GM12891 (cell line): Measurements from ENCODE around the gene SEC14L3.

Experiments used
- PAX5 ChIP-seq: IDR thresholded peaks from 2 replicates; pipeline ENCODE4 v1.6.1; 2011; ENCODE audit warnings: low read length, moderate library complexity, mild to moderate bottlenecking; ENCODE audit not compliant: insufficient read depth, severe bottlenecking
- POLR2A ChIP-seq: IDR thresholded peaks from 2 replicates; pipeline ENCODE4 v1.6.1; 2011; ENCODE audit warnings: low read depth, low read length, control low read depth
- POLR2AphosphoS5 ChIP-seq: IDR thresholded peaks from 2 replicates; pipeline ENCODE4 v1.6.1; 2011; ENCODE audit warnings: low read depth, low read length, control low read depth
- POU2F2 ChIP-seq: IDR thresholded peaks from 2 replicates; pipeline ENCODE4 v1.6.1; 2011; ENCODE audit warnings: low read depth, mild to moderate bottlenecking, control low read depth, low read length, moderate library complexity
- SPI1 ChIP-seq: IDR thresholded peaks from 2 replicates; pipeline ENCODE4 v1.6.1; 2011; ENCODE audit warnings: low read depth, low read length, control low read depth
- TAF1 ChIP-seq: IDR thresholded peaks from 2 replicates; pipeline ENCODE4 v1.6.1; 2011; ENCODE audit warnings: low read depth, low read length, control low read depth

DNA sequence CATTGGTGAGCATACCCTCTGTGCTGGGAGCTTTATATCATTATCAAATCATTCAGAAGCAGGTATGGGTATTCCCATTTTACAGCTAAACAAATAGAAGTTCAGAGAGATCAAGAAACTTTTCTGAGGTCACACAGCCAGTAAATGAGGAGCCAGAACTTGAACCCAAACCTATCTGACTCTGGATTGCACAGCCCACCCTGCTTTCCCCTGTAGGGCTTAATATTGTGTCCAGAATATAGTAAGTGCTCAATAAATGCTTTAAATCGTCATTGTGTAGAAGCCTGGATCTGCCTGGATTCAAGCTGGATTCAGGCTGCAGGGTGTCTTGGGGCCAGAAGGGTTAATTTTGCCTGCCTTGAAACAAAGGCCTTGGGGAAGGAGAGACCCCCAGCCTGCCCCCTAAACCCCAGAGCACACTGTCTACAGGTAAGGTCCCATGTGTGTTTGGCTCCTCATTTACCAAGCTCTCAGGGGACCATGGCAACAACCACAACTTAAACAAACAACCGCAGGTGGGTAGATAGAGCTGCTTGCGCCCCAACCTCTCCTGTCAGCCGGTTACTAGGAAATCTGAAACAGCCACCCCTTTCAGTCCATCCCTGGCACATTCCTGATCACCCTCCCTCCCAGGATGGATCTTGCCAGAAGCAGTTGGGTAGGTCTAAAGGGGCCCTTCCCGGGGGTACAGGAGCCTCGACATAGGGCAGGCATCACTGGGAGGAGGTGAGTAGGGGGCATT lies 3.0 kb upstream of the SEC14L3 start:
- TF ChIP-seq POLR2A (no peak), POLR2AphosphoS5 (no peak), PAX5 (no peak), TAF1 (no peak), SPI1 (no peak), POU2F2 (no peak)
